GM12878 (cell line): ENCODE data around the gene CARD14. TPM values are rescaled to one million over a fixed set of nuclear protein-coding genes. Genes with fewer than 3 reads are reported as not detected.

Experiments used
- ATAC-seq: fragments of 200-7000 bp; cut with Tn5 transposase; 3 replicates; pipeline ENCODE4 v1.9.1; 2020; ENCODE audit warnings: mild to moderate bottlenecking, moderate library complexity
- BruUV-seq: library from RNA; stranded (reverse); fragments of 400-500 nt; replicated peaks from 2 replicates; lab custom pipeline; 2021; lab: Mats Ljungman, UMichigan
- CTCF ChIA-PET: fragments of 300-600 bp; sonication (Branson Sonifier 250); formaldehyde crosslinking; extraction: SDS; loops from one replicate; lab custom pipeline; 2021; ENCODE audit warnings: inconsistent platforms; lab: Yijun Ruan, JAX
- POLR2A ChIA-PET: fragments of 350-600 bp; formaldehyde crosslinking; extraction: SDS; loops from one replicate; lab custom pipeline; 2021; ENCODE audit warnings: inconsistent platforms; lab: Charles Lee
- RAD21 ChIA-PET: fragments of 300-600 bp; sonication (Branson Sonifier 250); formaldehyde crosslinking; loops from one replicate; lab custom pipeline; 2023; ENCODE audit warnings: antibody characterized with exemption; ENCODE audit not compliant: unreplicated experiment; lab: Charles Lee
- SMC1A ChIA-PET: fragments of 300-600 bp; sonication (Branson Sonifier 250); formaldehyde crosslinking; loops from one replicate; lab custom pipeline; 2023; ENCODE audit not compliant: unreplicated experiment, uncharacterized antibody; lab: Charles Lee
- DNase-seq: peaks from one replicate; pipeline ENCODE4 v3.0.0-alpha.2; 2011; ENCODE audit warnings: low read depth, low spot score
- FAIRE-seq: peaks from 3 replicates; lab custom pipeline; 2011; peaks lifted over from hg19 to GRCh38; lab: Jason Lieb, UNC
- H2AFZ ChIP-seq: 2 replicates; pipeline ENCODE4 v1.6.0; 2011; ENCODE audit warnings: low read depth, low read length, control low read depth; ENCODE audit not compliant: control insufficient read depth
- H3K27ac ChIP-seq: 2 replicates; pipeline ENCODE4 v1.5.1; 2011; ENCODE audit warnings: control low read depth; ENCODE audit not compliant: control insufficient read depth, insufficient read depth
- H3K27me3 ChIP-seq, 2 experiments: replicated peaks in 1 of 2; 2 replicates each; pipeline versions ENCODE4 v1.6.0 to v1.6.1; 2011; ENCODE audit warnings: low read length in 1 of 2; ENCODE audit not compliant: control insufficient read depth in 2 of 2, insufficient read depth in 2 of 2
- H3K36me3 ChIP-seq, 2 experiments: 2 replicates each; pipeline ENCODE4 v1.5.1; 2011; ENCODE audit warnings: low read length in 1 of 2; ENCODE audit not compliant: control insufficient read depth in 2 of 2, insufficient read depth in 2 of 2
- H3K4me1 ChIP-seq: 2 replicates; pipeline ENCODE4 v1.6.1; 2011; ENCODE audit warnings: mild to moderate bottlenecking, low read length, moderate library complexity, mixed read lengths; ENCODE audit not compliant: control insufficient read depth, insufficient read depth
- H3K4me2 ChIP-seq: 2 replicates; pipeline ENCODE4 v1.6.0; 2011; ENCODE audit warnings: control low read depth; ENCODE audit not compliant: control insufficient read depth, insufficient read depth
- H3K4me3 ChIP-seq: fragments of 200-600 bp; sonication (generic); 2 replicates; pipeline ENCODE4 v1.5.1; 2016
- H3K79me2 ChIP-seq: 2 replicates; pipeline ENCODE4 v1.6.0; 2011; ENCODE audit warnings: low read length; ENCODE audit not compliant: control insufficient read depth, insufficient read depth
- H3K9ac ChIP-seq: 2 replicates; pipeline ENCODE4 v1.8.0; 2011; ENCODE audit warnings: low read length, control low read depth, mixed read lengths; ENCODE audit not compliant: control insufficient read depth, insufficient read depth
- H3K9me3 ChIP-seq: replicated peaks from 3 replicates; pipeline ENCODE4 v1.5.1; 2011; ENCODE audit warnings: mild to moderate bottlenecking, low read length; ENCODE audit not compliant: control insufficient read depth, insufficient read depth
- H4K20me1 ChIP-seq: 2 replicates; pipeline ENCODE4 v1.6.0; 2011; ENCODE audit not compliant: control insufficient read depth, insufficient read depth
- BHLHE40 ChIP-seq, 2 experiments: fragments of 450-650 bp in 1 of 2; IDR thresholded peaks; 2 replicates each; pipeline ENCODE4 v1.6.1; 2011 to 2017; ENCODE audit warnings: low read depth in 2 of 2, borderline replicate concordance in 1 of 2, improper control_type of control experiment in 1 of 2, low read length in 1 of 2, mild to moderate bottlenecking in 1 of 2
- HDGF ChIP-seq: fragments of 450-650 bp; IDR thresholded peaks from 2 replicates; pipeline ENCODE4 v1.6.1; 2016; ENCODE audit warnings: antibody characterized with exemption
- NFYA ChIP-seq: IDR thresholded peaks from 2 replicates; pipeline ENCODE4 v1.6.1; 2011; ENCODE audit warnings: low read depth, mild to moderate bottlenecking, low read length, improper control_type of control experiment, borderline replicate concordance
- RAD51 ChIP-seq: fragments of 450-650 bp; IDR thresholded peaks from 2 replicates; pipeline ENCODE4 v1.6.1; 2016; ENCODE audit warnings: moderate library complexity, mild to moderate bottlenecking, inconsistent platforms
- TBL1XR1 ChIP-seq: IDR thresholded peaks from 2 replicates; pipeline ENCODE4 v1.6.1; 2012; ENCODE audit warnings: low read depth, low read length, improper control_type of control experiment
- ZNF217 ChIP-seq: fragments of 450-650 bp; IDR thresholded peaks from 2 replicates; pipeline ENCODE4 v1.6.1; 2017; ENCODE audit warnings: antibody characterized with exemption, mild to moderate bottlenecking
- WGBS: methylation state at CpG from one replicate; pipeline ENCODE4 v1.1.6; 2016; ENCODE audit warnings: low lambda C conversion rate; ENCODE audit not compliant: insufficient replicate concordance, insufficient coverage; ENCODE audit errors: missing lambda C conversion rate; 5-methylcytosine and 5-hydroxymethylcytosine counted together
- in situ Hi-C: fragments of 300-500 bp; cut with MboI; formaldehyde crosslinking; loops from 9 replicates; pipeline ENCODE4 v1.14.3; 2018; ENCODE audit warnings: mixed read lengths
- intact Hi-C: fragments of 100-400 bp; cut with micrococcal nuclease; formaldehyde crosslinking; loops from one replicate; pipeline ENCODE4 v1.14.2; 2022; ENCODE audit not compliant: unreplicated experiment
- polyA plus RNA-seq, 11 experiments: library from polyadenylated mRNA; depleted of rRNA in 4 of 11; unstranded in 6 of 11; stranded (reverse) in 5 of 11; fragments of >200 nt; fragmentation: Nextera tagmentation in 4 of 11; fragmentation: Illumina TruSeq in 1 of 11; extraction: Ambion mirVana in 4 of 11; extraction: Trizol in 1 of 11; gene quantifications; 1 replicate in 1 of 11; 2 replicates in 10 of 11; pipeline versions ENCODE4 v1.2.1 to v1.2.3, GENCODE V29; 2011 to 2016; ENCODE audit warnings: inconsistent platforms in 2 of 11, missing spikeins in 2 of 11, low read depth in 1 of 11
- total RNA-seq, 4 experiments: library from RNA; depleted of rRNA in 3 of 4; stranded (reverse); fragments of >200 nt in 3 of 4; fragmentation: Illumina TruSeq in 1 of 4; extraction: Trizol in 1 of 4; gene quantifications; 2 replicates each; pipeline versions ENCODE4 v1.2.1 to v1.2.3, GENCODE V29; 2013 to 2021
- TF ChIP-seq, protein P1 (sequence below): IDR thresholded peaks from 2 replicates; pipeline ENCODE4 v1.6.1; 2011; ENCODE audit warnings: borderline replicate concordance, low read depth, mild to moderate bottlenecking, moderate library complexity, mixed read lengths, low read length; ENCODE audit not compliant: insufficient read depth; ENCODE audit errors: extremely low read length
- TF ChIP-seq, protein P2 (sequence below): IDR thresholded peaks from 2 replicates; pipeline ENCODE4 v1.6.1; 2011; ENCODE audit warnings: mild to moderate bottlenecking, low read depth, low read length, moderate library complexity; ENCODE audit not compliant: insufficient replicate concordance

The CARD14 gene
- total and polyA plus RNA-seq, 10 of the 15 experiments (the other 5 are each of a cell fraction or from before 2014, with no cell fraction given), result 0.08 to 0.15 TPM; not detected in 8

DNA sequence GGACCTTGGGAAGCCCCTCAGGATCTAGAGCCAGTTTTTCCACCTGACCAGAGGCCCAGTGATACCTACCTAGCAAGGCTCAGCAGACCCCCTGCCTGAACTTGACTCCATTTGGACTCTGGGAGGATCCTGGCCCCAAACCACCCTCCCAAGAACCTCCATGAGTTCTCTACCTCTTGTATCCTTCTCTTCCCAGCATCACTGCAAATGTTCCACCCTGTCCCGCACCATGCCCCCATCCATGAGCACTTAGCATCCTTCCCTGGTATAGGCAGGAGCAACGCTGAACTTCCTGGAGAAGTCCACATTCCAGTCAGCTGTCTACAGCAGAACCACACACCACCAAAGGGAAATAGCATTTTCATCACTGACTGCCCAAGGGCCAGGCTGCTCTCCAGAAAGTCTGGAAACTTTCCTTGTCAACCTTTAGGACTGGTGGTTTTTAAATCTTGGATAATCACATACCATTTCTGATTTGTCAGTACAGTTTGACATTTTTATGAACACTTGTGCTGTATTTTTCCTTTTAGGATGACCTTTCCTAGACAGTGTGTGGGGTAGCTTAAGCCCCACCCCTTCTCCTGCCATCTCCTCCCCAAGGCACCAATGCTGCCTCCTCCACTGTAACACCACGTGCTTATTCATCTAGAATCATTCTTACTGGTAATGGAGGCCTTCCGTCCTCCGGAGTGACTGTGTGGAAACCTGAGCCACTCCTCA is 36.8 kb upstream of the CARD14 start:
- Histone ChIP-seq H4K20me1 (no peaks in the 10 kb centered on the region), H3K4me1 (no peaks in the 10 kb centered on the region), H3K27me3 (no peaks in the 10 kb centered on the region), H3K4me3 (no peak overlapping the region), H3K36me3 (peaks cover 9 to 36% of the 10 kb centered on the region in 2 experiments), H2AFZ (no peak overlapping the region), H3K79me2 (no peaks in the 10 kb centered on the region), H3K4me2 (no peak overlapping the region), H3K9ac (no peak overlapping the region), H3K9me3 (no peaks in the 10 kb centered on the region), H3K27ac (no peak overlapping the region)
- FAIRE-seq (no peak), DNase-seq (no peak), ATAC-seq (no peak)
- no peak for TF ChIP-seq ZNF217
- no peak for TF ChIP-seq TBL1XR1
- TF ChIP-seq, protein P1, sequence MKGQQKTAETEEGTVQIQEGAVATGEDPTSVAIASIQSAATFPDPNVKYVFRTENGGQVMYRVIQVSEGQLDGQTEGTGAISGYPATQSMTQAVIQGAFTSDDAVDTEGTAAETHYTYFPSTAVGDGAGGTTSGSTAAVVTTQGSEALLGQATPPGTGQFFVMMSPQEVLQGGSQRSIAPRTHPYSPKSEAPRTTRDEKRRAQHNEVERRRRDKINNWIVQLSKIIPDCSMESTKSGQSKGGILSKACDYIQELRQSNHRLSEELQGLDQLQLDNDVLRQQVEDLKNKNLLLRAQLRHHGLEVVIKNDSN, result no peak
- TF ChIP-seq BHLHE40 (IDR thresholded peaks at IDR 0.05; ENCODE audit: borderline replicate concordance in 1 of 2, low read depth in 2 of 2, low read length in 1 of 2), result no peak
- TF ChIP-seq RAD51, result no peak
- no peak for TF ChIP-seq HDGF
- TF ChIP-seq NFYA, result no peak
- TF ChIP-seq, protein P2, sequence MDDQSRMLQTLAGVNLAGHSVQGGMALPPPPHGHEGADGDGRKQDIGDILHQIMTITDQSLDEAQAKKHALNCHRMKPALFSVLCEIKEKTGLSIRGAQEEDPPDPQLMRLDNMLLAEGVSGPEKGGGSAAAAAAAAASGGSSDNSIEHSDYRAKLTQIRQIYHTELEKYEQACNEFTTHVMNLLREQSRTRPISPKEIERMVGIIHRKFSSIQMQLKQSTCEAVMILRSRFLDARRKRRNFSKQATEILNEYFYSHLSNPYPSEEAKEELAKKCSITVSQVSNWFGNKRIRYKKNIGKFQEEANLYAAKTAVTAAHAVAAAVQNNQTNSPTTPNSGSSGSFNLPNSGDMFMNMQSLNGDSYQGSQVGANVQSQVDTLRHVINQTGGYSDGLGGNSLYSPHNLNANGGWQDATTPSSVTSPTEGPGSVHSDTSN, result no peak
- WGBS, result 97% methylated on average over 5 of the region's 5 CpGs
- RAD21 ChIA-PET, result no interaction called here
- intact Hi-C loops, result no loop called here
- in situ Hi-C loops, result no loop called here
- CTCF ChIA-PET, result interaction anchor here (0.6 to 1.1 kb wide), 4 partner anchors 9 to 127 kb away, joined by 3 to 5 read pairs (median 3); partner anchors contain the start of gene GAA
- SMC1A ChIA-PET, result interaction anchor here (0.5 kb wide), 1 partner anchor 12 kb away, joined by 3 read pairs; no protein-coding TSS in a partner anchor
- no TSS peak for BruUV-seq
- POLR2A ChIA-PET, result no interaction called here
